NB4 (cell line): ENCODE results near the gene LDB3.

Experiments used
- DNase-seq: peaks from one replicate; pipeline ENCODE4 v3.0.0; 2010; ENCODE audit warnings: low read depth
- H3K4me3 ChIP-seq: one replicate; pipeline ENCODE4 v1.5.1; 2011; ENCODE audit warnings: mild to moderate bottlenecking, low read depth, low read length, moderate library complexity
- CTCF ChIP-seq: IDR thresholded peaks from one replicate; pipeline ENCODE4 v1.5.1; 2012; ENCODE audit warnings: low read depth, low read length
- MAX ChIP-seq: IDR thresholded peaks from 2 replicates; pipeline ENCODE4 v1.6.1; 2011; ENCODE audit warnings: low read depth, low read length
- MYC ChIP-seq: IDR thresholded peaks from 2 replicates; pipeline ENCODE4 v1.6.1; 2011; ENCODE audit warnings: low read depth, low read length
- POLR2A ChIP-seq: IDR thresholded peaks from 2 replicates; pipeline ENCODE4 v1.6.1; 2011; ENCODE audit warnings: mild to moderate bottlenecking; ENCODE audit not compliant: insufficient read length; ENCODE audit errors: extremely low read depth

LDB3 gene

DNA sequence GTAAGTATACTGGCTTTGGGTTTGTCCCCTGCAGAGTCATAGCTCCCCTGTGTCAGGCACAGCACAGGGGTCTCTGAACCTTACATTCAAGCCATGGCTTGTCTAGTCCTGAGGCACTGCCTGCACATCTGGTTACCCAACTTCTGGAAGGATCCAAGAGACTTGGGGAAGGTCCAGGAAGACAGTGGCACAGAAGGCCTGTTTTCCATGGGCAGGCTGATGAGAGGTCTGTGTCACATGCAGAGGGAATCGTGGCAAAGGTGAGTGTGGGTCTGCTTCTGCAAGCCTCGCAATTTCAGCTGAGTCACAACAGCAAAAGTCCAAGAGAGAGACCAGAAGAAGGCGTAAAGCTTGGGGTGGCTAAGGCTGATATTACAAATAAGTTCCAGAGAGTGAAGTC is 59.7 kb downstream of the LDB3 start:
- no peak overlapping the region for H3K4me3 ChIP-seq
- DNase-seq: no peak
- TF ChIP-seq POLR2A (no peak), MYC (no peak), CTCF (no peak), MAX (no peak)

- TF ChIP-seq MYC (no peak), MAX (no peak), POLR2A (no peak), CTCF (no peak)
- DNase-seq: no peak
- no peak overlapping the region for H3K4me3 ChIP-seq
Observed at GRCh38 chr10:86729677-86730076, 61.4 kb downstream of the LDB3 start.

DNA sequence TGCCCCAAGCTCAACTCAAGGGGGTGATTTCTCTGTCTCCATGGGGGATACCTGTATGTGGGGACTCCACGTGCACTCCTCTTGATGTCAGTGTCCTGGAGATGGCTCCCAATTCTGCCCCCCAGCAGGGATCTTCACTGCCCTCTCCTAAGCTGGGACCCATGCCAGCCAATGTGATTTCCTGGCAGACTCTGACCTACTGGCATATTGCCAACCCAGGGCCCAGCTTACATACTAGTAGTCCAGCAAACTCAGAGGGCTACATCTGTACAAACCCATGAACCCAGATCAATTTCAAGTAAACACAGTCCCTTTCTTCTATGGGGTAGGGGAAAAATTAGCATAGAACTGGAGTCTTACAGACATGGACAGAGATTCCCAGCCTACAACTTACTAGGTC is 61.9 kb downstream of the LDB3 start:
- no peak for TF ChIP-seq POLR2A
- no peak for TF ChIP-seq CTCF
- DNase-seq: no peak

DNA sequence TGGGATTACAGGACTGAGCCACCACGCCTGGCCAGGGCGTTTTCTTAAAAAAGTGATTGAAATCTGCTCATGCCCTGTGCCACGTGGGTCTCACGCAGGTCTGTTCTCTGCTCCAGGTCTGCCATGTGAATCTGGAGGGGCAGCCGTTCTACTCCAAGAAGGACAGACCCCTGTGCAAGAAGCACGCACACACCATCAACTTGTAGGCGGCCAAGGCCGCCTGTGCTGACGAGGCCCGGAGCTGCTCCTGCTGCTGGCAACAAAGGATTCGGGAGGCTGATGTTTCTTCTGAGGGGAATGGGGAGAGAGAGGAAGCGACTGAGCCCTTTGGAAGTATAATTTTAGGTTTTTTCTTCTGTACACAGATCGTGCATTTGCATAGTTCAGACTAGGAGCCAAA is 64.5 kb downstream of the LDB3 start:
- TF ChIP-seq CTCF (no peak), POLR2A (no peak), MYC (no peak), MAX (no peak)

More for the DNA sequence above, 61.9 kb downstream of the LDB3 start:
- H3K4me3 ChIP-seq: no peak overlapping the region

GRCh38 chr10:86733260-86733671 is 65.0 kb downstream of the LDB3 start:
- H3K4me3 ChIP-seq: no peak overlapping the region
- TF ChIP-seq MAX: no peak
- no peak for TF ChIP-seq MYC
- TF ChIP-seq POLR2A: no peak
- TF ChIP-seq CTCF: no peak
- no peak for DNase-seq

More for the DNA sequence above, 64.5 kb downstream of the LDB3 start:
- DNase-seq: no peak
- H3K4me3 ChIP-seq: no peak overlapping the region
